ENCODE results near the gene HACD3. TPM values are rescaled to one million over a fixed set of nuclear protein-coding genes. Genes with fewer than 3 reads are reported as not detected.

Gene HACD3
- total and polyA plus RNA-seq, 12 donors, result 3.7 to 13.4 (median 8.2) TPM

DNA sequence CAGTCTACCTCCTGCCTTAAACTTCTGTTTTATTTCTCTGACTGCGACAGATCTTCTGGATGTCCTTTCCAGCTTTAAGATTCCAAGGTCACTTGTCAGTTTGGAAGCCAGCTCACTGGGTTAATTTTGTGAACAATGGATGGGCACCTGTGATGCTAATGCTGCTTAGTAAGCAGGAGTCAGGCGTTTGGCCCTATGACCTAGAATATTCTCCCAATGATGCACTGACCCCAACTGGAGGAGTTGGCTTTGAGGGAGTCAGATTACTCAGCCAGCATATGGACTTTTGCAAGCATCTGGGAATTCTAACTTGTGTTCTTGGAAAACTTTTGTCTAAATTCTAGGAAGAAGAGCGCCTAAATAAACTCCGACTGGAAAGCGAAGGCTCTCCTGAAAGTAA, 28.1 kb downstream of the HACD3 start:
- peaks cover 0 to 81% (median 24%) of the 10 kb centered on the region in 9 donors for H3K36me3 ChIP-seq
- H3K27me3 ChIP-seq, result no peaks in the 10 kb centered on the region
- no peak overlapping the region for H3K27ac ChIP-seq
- ATAC-seq, result no peak
- H3K9me3 ChIP-seq, result no peaks in the 10 kb centered on the region
- DNase-seq, result no peak
- TF ChIP-seq, protein P1, sequence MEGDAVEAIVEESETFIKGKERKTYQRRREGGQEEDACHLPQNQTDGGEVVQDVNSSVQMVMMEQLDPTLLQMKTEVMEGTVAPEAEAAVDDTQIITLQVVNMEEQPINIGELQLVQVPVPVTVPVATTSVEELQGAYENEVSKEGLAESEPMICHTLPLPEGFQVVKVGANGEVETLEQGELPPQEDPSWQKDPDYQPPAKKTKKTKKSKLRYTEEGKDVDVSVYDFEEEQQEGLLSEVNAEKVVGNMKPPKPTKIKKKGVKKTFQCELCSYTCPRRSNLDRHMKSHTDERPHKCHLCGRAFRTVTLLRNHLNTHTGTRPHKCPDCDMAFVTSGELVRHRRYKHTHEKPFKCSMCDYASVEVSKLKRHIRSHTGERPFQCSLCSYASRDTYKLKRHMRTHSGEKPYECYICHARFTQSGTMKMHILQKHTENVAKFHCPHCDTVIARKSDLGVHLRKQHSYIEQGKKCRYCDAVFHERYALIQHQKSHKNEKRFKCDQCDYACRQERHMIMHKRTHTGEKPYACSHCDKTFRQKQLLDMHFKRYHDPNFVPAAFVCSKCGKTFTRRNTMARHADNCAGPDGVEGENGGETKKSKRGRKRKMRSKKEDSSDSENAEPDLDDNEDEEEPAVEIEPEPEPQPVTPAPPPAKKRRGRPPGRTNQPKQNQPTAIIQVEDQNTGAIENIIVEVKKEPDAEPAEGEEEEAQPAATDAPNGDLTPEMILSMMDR (IDR thresholded peaks at IDR 0.05), result no peak
- no peaks in the 10 kb centered on the region for H3K4me1 ChIP-seq
- intact Hi-C loops (cut with DNase I), result no loop called here
- H3K4me3 ChIP-seq, result no peak overlapping the region
- WGBS, 2 donors, result 85 to 89% methylated on average over 5 of the region's 5 CpGs

DNA sequence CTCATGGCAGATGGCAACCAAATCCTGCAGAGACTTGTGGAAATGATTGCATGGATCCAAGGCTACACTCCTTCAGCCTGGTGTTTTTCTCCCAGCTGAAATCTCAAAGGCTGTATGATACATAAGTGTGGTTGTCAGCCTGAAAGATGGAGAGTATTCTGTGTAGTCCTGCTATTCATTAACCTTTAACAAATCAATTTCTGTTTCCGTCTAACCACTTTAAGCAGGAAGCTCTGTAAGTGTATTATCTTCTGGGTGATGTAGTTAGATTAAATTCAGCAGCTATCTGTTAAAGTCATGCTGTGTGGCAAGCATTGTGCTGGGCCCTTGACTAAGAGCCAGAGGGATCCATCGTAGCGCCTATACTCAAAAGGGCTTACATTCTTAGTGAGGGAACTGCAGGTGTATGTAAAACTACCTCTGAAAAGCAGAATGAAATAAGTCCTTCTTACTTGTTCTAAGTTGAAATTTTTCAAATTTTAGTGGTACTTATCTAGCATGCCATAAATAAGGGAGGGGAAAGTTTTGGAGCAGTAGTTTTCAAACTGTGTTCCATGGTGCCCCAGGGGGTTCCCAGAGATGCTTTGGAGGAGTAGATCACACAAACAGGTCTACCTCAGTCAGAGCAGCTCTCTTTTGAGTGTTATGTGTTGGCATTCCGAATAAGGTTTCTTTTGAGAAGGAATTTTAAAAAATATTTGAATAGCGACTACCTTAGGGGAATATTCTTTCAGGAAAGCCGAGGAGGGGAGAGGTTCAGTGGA, 28.9 kb downstream of the HACD3 start:
- WGBS, 2 donors, result 96 to 98% methylated on average over 6 of the region's 6 CpGs
- ATAC-seq, result no peak
- intact Hi-C loops (cut with DNase I), result no loop called here

DNA sequence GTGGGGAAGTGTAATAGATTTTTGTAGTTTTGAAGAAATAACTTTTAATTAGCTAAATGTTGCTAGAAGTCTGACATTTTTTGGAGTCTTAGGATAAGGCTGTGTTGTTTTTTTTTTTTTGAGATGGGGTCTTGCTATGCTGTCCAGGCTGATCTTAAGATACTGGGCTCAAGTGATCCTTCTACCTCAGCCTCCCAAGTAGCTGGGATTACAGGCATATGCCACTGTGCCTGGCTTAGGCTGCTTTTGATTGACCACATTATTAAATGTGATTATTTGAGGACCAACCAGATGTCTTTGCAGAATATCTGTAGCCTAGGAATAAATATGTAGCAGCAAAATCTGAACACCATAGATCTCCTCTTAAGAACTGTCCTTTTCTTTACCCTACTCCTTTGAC, 29.7 kb downstream of the HACD3 start:
- no peak for DNase-seq
- Histone ChIP-seq H3K4me1 (no peaks in the 10 kb centered on the region), H3K9me3 (no peaks in the 10 kb centered on the region), H3K27me3 (no peaks in the 10 kb centered on the region), H3K36me3 (peaks cover 0 to 90% (median 32%) of the 10 kb centered on the region in 9 donors), H3K4me3 (no peak overlapping the region), H3K27ac (no peak overlapping the region)
- TF ChIP-seq, protein P1 (IDR thresholded peaks at IDR 0.05), result no peak
- ATAC-seq, result no peak
- intact Hi-C loops (cut with DNase I), result no loop called here

More for the DNA sequence above, 28.9 kb downstream of the HACD3 start:
- peaks cover 0 to 86% (median 25%) of the 10 kb centered on the region in 9 donors for H3K36me3 ChIP-seq
- H3K27ac ChIP-seq, result no peak overlapping the region
- TF ChIP-seq, protein P1 (IDR thresholded peaks at IDR 0.05), result no peak
- H3K9me3 ChIP-seq, result no peaks in the 10 kb centered on the region
- DNase-seq, result no peak
- H3K27me3 ChIP-seq, result no peaks in the 10 kb centered on the region
- H3K4me3 ChIP-seq, result no peak overlapping the region
- no peaks in the 10 kb centered on the region for H3K4me1 ChIP-seq

DNA sequence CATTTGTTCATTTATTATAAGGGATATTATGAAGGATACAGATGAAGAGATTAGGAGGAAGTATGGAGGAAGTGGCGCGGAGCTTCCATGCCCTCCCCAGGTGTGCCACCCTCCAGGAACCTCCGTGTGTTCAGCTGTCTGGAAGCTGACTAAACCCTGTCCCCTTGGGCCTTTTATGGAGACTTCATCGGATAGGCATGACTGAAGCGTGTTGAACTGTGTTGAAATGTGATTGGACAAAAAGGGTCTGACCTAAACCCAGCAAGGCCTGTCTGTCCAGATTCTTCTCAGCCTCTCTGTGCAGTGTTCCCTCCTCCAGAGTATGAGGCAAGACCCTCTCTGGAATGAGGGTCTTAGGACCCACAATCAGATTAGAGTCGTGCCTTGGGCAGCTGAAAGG, 31.7 kb downstream of the HACD3 start:
- TF ChIP-seq, protein P1 (IDR thresholded peaks at IDR 0.05), result no peak
- peaks cover 0 to 2% (median 0%) of the 10 kb centered on the region in 11 donors for H3K9me3 ChIP-seq
- ATAC-seq, result no peak
- H3K27ac ChIP-seq, result no peak overlapping the region
- H3K4me1 ChIP-seq, result no peaks in the 10 kb centered on the region
- no peak overlapping the region for H3K4me3 ChIP-seq
- DNase-seq, result no peak
- no peaks in the 10 kb centered on the region for H3K27me3 ChIP-seq
- 93 to 95% methylated on average over 6 of the region's 6 CpGs for WGBS, 2 donors
- intact Hi-C loops (cut with DNase I), result no loop called here
- peaks cover 0 to 91% (median 36%) of the 10 kb centered on the region in 9 donors for H3K36me3 ChIP-seq
